Renal pelvis (tissue), 4 donors: ENCODE measurements around the gene NEAT1. TPM values are rescaled to one million over a fixed set of nuclear protein-coding genes. Genes with fewer than 3 reads are reported as not detected.

Source experiments
- DNase-seq: peaks from one replicate; pipeline ENCODE4 v3.0.0-alpha.2; 2013
- polyA plus RNA-seq, 3 donors: library from polyadenylated mRNA; unstranded; fragments of 120-200 nt; gene quantifications; one replicate each; pipeline ENCODE4 v1.2.1, GENCODE V29; 2013; ENCODE audit not compliant: insufficient read length in 3 of 3

NEAT1 gene
- polyA plus RNA-seq, 3 donors: 120 to 327 (median 277) TPM

DNA sequence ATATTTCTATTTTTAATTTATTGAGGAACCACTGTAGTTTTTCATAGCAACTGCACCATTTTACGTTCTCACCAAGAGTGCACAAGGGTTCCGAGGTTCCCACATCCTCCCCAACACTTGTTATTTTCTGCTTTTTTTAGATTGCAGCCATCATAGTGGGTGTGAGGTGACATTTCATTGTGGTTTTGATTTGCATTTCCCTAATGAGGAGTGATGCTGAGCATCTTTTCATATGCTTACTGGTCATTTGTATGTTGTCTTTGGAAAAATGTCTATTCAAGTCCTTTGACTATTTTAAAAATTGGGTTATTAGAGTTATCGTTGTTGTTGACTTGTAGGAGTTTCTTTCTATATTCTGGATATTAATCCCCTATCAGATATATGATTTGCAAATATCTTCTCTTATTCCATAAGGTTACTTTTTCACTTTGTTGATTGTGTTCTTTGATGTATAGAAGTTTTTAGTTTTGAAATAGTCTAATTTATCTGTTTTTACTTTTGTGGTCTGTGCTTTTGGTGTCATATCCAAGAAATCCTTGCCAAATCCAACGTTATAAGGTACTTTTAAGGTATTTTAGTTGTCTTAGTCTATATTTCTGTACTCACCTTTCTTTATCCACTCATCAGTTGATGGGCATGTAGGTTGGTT is 9.0 kb downstream of the NEAT1 start:
- no peak for DNase-seq

DNA sequence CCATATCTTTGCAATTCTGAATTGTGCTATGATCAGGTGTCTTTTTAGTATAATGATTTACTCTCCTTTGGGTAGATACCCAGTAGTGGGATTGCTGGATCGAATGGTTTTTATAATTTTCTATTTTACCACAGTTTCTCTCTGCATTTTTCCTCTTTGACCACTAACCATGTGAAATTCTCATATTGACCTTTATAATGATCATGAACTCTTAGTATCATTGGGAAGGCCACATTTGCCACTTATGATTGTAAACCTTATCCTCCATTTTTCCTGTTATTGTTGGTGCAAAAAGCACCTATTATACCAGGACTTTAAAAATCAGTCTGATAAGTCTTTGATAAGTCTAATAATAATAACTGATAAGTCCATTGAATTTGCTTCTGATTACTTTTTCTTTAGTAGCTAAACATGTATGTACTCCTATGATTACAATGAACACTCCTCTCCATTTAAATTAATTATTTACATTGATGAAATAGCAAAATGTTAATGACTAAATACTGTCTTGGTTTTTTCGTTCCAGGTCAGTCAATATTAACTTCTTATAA is 9.6 kb downstream of the NEAT1 start:
- DNase-seq: no peak

DNA sequence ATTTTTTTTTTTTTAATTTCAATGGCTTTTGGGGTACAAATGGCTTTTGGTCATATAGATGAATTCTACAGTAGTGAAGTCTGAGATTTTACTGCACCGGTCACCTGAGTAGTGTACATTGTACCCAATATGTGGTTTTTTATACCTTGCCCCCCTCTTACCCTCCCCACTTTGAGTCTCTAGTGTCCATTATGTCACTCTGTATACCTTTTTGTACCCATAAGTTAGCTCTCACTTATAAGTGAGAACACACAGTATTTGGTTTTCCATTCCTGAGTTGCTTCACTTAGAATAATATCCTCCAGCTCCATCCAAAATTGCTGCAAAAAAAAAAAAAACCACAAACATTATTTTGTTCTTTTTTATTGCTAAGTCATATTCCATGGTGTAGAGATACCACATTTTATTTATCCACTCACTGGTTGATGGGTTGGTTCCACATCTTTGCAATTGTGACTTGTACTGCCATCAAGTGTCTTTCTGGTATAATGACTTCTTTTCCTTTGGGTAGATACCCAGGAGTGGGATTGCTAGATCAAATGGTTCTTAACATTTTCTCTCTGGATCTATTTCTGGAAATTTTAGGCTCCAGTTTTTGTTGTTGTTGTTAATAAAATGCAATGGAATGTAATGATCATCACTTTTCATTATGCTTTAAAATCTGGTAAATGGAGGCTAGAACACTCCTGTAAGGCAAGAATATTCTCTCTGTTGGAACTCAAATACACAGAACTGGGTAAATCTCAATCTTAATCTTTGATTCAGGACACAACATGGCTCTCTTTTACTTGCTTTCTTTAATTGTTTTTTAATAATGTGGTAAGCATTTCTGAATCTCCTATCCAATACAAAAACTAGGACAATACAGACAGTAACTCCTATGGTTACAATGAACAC is 10.3 kb downstream of the NEAT1 start:
- no peak for DNase-seq

DNA sequence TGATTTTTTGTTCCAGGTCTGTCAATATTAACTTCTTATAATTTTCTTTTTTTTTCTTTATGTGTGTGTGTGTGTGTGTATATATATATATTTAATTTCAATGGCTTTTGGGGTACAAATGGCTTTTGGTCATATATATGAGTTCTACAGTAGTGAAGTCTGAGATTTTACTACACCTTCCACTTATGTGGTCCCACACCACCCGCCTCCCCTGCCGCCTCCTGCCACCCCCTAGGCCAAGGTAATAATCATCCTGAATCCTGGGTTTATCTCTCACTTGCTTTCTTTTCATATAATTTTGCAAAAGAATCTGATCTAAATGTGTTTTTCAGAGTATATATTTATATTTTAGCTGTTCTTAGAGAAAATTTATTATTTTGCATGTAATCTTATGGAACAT is 11.1 kb downstream of the NEAT1 start:
- no peak for DNase-seq

DNA sequence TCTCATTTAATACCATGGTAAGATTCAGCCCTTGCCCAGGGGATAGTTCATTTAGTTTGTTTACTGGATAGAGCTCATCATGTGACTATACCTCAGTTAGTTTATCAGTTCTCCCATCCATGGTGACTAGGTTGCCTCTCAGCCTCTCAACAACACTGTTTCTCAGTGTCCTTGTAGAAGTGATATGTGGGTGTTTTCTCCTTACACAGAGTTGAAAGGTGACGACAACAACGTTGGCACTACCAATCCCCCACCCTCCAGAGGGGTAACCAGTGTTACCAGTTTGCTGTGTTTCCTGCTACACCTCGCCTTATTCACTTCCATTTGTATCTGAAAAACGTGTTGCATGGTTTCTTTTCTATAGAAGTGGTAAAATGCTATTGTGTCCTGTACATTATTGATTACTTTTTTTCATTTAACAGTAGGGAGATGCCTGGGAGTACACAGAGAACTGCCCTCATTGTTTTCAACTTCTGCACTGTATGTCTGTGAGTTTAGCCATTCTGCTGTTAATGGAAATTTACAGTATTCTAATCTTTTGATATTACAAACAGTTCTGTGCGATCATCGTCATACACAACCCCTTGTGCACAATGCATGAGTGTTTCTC is 11.6 kb downstream of the NEAT1 start:
- no peak for DNase-seq

DNA sequence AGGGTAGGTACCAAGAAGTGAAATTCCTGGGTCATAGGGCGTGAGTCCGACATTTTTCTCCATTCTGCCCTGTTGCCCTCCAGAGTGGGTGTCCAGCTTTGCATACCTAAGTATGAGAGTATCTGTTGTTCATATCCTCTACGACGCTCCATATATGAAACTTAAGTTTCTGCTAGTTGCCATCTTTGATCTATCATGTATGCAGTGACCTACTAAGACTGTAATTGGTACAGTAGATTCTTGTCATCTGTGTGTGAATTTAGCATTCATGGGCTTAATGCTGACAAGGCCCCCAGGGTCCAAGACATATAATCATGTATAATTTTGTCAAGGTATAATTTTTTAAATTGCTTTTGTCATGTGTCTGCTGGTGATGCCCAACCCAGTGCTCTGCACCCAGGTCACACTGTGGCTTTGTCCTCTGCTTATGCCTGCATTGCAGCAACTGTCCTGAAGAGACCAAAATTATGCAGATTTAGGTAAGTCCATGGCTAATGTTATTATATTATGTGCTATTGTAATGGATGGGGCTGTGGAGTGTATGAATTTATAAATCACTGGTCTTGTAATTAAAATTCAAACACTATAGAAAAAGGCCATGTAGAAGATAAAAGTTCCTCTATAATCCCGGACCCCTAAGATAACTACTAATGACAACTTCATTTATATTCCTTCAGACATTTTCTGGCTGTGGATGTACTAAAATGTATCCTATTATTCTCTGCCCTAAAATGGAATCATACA is 12.2 kb downstream of the NEAT1 start:
- DNase-seq: no peak

DNA sequence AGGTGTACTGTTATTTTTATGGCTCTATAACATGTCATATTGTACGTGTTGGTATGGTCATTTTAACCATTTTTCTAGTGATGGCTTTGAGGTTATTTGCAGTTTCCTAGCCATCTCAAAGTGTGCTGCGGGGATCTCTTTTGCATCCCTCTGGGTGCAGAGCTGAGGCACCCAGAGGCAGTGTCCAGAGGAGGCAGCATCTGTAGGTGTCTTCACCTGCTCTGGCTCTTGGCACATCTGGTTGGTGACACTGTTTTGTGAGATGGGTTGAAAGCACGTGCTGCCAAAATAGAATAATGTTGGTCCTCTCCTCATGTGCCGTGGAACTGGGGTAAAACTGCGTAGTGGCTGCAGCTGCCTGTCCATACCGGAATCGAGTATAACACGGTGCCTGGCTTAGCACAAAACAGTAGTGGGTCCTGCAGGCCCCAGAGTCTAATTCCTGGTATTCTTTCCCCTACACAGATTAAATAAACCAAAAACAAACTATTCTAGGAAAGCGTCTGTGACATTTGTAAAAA is 12.9 kb downstream of the NEAT1 start:
- DNase-seq: no peak

DNA sequence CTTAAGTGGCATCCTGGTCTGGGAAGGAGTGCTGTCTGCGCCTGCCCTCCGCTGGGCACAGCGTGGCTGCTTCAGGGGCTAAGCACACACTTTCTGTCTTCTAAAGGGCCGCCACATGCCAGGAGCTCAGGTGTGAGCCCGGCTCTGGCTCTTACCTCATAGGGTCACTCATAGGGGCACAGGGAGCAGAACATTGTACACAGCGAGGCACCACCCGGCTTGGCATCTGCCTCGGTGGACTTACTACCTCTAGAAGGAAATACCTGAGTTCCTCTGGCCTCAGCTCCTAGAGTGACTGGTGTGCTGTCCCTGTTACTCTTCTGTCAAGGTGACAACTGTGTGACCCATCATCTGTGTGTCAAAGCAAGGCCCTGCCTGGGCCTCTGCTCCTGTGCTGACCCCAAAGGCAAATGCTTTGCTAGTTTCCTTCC is 13.4 kb downstream of the NEAT1 start:
- no peak for DNase-seq

DNA sequence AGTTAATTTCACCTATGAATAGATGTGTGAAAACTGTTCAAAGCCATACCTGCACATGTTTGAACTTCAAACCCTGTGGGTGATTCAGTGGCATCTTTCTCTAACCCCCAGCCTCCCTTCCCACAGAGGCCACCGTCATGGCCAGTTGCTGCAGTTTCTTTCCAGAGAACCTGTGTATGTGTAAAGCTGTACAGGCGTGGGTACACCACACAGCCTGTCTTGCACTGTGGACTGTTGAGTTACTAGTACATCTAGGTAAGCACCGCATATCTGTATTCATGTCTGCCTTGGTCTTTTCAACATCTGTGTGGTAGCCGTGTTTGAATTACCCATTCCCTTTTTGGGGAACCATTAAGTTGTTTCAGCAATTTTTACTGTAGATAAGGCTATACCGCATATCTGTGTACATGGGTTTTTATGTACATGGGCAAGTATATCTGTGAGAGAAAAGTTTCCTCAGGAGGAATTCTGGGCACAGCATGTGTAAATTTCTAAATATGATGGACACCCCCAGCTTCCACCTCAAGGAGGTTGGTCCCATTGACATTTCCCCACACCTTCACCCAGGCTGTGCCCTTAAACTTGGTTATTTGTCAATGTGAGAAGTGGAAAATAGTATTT is 13.9 kb downstream of the NEAT1 start:
- no peak for DNase-seq

DNA sequence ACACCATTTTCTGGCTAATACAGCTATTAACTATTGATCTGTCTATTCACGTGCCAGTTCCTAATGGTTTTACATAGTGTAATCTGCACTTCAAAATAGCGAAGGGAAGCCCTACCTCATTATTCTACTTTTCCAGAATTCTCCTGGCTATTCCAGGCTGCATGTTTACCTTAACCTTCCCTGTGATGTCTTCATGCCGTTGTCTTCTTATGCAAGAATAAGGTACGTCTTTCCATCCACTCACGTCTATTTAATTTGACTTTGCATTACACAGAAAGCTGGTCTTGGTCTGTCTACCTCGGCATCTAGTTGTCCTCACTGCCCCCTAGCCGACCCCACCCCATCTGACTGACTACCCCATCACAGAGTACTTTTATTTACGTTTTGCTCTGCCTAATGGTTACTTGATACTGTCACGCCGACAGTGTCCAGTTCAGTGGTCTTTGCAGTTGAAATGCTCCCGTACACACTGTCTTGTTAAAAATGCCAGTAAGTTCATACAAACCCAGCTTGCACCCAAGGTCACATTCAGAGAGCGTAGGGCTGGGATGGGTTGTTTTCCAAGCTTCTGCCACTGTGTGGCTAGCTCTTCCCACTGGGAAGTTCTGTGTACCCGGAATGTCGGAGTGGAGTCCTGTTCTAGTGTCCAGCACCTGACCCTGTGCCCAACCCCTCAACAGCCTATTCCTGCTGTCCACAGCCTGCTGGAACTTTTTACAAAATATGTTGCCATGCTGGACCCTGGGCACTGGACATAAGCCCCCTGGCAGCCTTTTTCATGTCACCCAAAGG is 15.0 kb downstream of the NEAT1 start:
- no peak for DNase-seq

DNA sequence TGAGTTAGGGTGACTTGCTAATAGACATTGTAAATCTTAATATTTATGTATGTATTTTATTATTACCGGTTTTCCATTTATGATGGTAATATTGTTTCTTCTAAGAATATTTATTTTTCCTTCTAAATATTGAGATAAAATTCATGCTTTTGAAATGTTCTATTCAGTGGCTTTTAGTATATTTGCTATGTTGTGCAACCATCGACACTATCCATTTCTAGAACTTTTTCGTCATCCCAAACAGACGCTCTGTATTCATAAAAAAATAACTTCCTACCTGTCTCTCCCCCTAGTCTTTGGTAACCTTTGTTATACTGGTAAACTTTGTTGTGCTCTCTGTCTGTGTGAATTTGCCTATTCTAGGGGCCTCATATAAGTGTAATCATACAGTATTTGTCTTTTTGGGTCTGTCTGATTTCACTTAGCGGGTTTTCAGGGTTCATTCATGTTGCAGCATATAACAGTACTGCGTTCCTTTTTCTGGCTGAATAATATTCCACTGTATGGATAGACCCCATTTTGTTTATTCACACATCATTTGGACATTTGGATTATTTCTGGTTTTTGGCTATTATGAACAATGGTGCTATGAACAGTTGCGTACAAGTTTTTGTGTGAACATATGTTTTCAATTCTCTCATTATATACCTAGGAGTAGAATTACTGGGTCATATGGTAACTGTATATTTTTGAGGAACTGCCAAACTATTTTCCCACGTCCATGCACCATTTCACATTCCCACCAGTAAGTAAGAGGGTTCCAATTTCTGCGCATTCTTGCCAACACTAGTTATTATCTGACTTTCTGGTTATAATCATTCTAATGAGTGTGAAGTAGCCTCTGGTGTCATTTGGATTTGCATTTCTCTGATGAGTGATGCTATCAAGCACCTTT is 15.9 kb downstream of the NEAT1 start:
- DNase-seq: no peak

DNA sequence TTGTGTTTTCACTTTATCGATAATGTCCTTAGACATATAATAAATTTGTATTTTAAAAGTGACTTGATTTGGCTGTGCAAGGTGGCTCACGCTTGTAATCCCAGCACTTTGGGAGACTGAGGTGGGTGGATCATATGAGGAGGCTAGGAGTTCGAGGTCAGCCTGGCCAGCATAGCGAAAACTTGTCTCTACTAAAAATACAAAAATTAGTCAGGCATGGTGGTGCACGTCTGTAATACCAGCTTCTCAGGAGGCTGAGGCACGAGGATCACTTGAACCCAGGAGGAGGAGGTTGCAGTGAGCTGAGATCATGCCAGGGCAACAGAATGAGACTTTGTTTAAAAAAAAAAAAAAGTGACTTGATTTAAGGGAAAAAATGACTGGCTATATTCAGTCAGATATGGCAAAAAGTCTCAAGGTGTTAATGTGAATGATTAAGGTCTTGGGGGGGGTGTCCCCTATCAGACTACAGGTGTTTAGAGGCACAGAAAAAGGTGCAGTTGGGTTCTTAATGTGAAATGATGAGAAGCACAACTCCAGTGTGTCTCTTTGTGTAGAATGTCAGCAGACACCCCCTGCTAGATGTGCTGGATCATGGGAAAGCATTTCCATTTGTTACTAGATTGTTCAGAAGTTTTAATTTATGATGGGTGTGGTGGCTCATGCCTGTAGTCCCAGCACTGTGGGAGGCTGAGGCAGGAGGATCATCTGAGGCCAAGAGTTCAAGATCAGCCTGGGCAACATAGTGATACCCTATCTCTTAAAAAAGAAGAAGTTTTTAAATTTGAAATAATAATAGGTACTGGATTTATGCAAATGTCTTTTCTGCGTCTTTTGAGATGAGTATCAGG is 17.0 kb downstream of the NEAT1 start:
- DNase-seq: no peak

DNA sequence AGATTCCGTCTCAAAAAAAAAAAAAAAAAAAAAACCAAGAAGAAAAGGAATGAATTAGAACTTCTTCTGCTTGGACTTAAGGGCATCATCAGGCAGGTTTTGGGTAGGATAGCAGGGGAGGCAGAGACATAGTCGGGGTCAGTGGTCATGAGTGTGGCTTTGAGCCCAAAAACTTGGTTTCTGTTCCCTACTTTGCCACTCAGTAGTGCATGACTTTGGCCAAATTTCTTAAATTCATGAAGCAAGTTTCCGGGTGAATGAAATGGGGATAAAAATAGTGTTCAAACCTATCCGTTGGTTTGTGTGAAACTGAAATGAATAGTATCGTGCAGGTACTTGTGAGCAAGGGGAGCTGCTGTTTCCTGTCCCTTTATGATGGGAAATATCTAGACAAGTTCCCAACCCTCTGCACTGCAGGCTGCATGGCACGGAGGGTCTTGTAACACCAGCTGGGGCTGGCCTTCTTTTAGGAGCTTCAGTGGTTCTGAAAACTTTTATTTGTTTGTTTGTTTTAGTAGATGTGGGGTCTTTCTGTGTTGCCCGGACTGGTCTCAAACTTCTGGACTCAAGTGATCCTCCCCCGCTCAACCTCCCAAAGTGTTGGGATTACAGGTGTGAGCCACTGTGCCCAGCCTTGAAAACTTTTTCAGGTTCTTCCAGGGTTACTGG is 18.4 kb downstream of the NEAT1 start:
- DNase-seq: no peak

DNA sequence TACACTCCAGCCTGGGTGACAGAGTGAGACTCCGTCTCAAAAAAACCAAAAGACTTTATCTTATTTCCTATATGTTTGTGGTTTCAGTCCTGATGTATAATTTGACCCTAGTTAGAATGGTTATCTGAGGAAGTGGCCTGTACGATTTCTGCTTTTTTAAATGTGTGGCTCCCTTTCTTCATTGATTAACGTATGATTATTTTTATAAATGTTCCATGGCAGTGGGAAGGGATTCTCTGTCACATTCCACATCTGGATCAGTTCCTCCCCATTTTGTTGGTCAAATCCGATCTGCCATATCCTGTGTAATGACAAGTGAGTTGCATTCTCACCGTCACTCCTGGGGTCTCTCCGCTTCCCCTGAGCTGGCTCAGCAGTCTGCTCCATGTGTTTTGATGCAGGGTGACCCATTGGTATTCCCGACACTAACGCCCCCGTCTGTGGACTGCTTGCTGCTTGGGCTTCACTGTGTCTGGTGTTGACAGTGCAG is 20.3 kb downstream of the NEAT1 start:
- no peak for DNase-seq

DNA sequence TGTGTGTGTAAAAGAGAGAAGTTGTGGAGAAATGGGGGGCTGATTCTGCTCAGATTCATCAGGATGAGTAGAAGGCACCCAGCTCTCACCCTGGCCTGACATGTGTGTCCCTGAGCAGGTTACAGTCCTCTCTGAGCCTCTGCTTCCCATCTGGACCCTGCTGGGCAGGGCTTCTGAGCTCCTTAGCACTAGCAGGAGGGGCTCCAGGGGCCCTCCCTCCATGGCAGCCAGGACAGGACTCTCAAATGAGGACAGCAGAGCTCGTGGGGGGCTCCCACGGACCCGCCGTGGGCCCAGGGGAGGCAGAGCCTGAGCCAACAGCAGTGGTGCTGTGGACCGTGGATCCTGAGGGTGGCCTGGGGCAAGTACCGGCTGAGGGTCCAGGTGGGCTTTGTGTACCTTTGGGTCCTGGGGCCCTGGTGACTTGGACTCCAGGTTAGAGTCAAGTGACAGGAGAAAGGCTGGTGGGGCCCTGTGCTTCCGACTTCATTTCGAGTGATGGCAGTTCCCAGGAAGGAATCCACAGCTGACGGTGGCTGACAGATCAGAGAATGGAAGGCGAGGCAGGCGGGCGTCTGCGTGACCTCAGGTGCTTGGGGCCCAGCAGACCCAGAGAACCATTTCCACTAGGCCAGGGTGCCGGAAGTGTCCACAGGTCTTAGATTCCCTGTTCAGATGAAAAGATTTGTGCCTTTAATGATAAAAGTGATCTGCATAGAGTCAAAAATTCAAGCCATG is 21.9 kb downstream of the NEAT1 start:
- DNase-seq: no peak

DNA sequence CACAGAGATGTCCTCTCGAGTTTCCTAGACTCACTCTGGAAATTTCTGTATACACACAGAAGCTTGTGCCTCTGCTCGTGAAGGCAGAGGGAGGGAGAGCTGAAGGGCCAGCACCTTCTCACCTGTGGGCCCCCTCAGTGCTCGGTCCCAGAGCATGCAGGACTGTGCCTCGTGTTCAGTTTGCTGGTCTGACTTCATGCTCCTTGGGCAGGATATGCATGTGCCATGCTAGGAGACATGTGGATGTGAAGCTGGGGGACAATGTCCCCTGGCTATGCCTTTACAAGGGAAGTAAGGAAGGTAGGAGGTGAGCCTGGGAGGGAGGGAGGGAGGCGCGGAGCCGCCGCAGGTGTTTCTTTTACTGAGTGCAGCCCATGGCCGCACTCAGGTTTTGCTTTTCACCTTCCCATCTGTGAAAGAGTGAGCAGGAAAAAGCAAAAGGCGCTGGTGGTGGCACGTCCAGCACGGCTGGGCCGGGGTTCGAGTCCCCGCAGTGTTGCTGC is 22.6 kb downstream of the NEAT1 start:
- no peak for DNase-seq
